ENCODE data around the gene MTERF1. TPM values are rescaled to one million over a fixed set of nuclear protein-coding genes. Genes with fewer than 3 reads are reported as not detected.
"Not testable (repeated sequence)": the region's sequence is repeated elsewhere in the genome, so short reads cannot be mapped to it uniquely, and the experiment has no call there.

The MTERF1 gene
- total and polyA plus RNA-seq, 9 of the 15 experiments (the other 6 are each of a cell fraction or from before 2014, with no cell fraction given), result 15.7 to 49.2 (median 29.1) TPM

- TF ChIP-seq GTF3C2 (IDR thresholded peaks at IDR 0.05; ENCODE audit: borderline replicate concordance, extremely low read depth, insufficient read length) (no peak), NFXL1 (CRISPR knock-in tag; IDR thresholded peaks at IDR 0.05) (no peak), ZNF316 (IDR thresholded peaks at IDR 0.05) (no peak), NCOA1 (IDR thresholded peaks at IDR 0.05; ENCODE audit: low read depth) (no peak), ZNF184 (CRISPR knock-in tag; IDR thresholded peaks at IDR 0.05) (no peak), HCFC1 (IDR thresholded peaks at IDR 0.05; ENCODE audit: low read depth, low read length) (no peak), SMC3 (conservative IDR thresholded peaks at IDR 0.05; ENCODE audit: insufficient read depth, low read depth, low read length) (no peak), GTF2E2 (tag; IDR thresholded peaks at IDR 0.05) (no peak), ERF (CRISPR knock-in tag; IDR thresholded peaks at IDR 0.05) (no peak), SREBF1 (IDR thresholded peaks at IDR 0.05; ENCODE audit: borderline replicate concordance, low read depth, low read length) (no peak)
These were observed 15.0 kb downstream of the MTERF1 start (continued) for GRCh38 chr7:91865511-91865910.

- FAIRE-seq, result not testable (repeated sequence)
These were observed 15.9 kb downstream of the MTERF1 start for GRCh38 chr7:91864604-91865003.

More at GRCh38 chr7:91864604-91865003, 15.9 kb downstream of the MTERF1 start:
- BruUV-seq (replicated peaks); in situ Hi-C loops (cut with MboI); H3K9me1 ChIP-seq (ENCODE audit: control insufficient read depth, insufficient read depth, low read length); H3K9ac ChIP-seq (ENCODE audit: insufficient read depth in 1 of 2, low read depth in 2 of 2, low read length in 2 of 2); H3K27ac ChIP-seq (ENCODE audit: extremely low read depth, low read depth, low read length); ATAC-seq; H4K20me1 ChIP-seq (replicated peaks; ENCODE audit: control insufficient read depth, insufficient read depth, low read length); H2AFZ ChIP-seq (ENCODE audit: low read depth, low read length); DNase-seq (ENCODE audit: extremely low read depth in 1 of 4, low spot score in 3 of 4); H3K4me1 ChIP-seq (replicated peaks in 1 of 2; ENCODE audit: control insufficient read depth in 2 of 2, insufficient read depth in 2 of 2, low read length in 2 of 2); H3K4me3 ChIP-seq; H3K36me3 ChIP-seq (ENCODE audit: control insufficient read depth, insufficient read depth, low read length); H3K4me2 ChIP-seq (ENCODE audit: insufficient read depth, low read length); H3K9me3 ChIP-seq (replicated peaks; ENCODE audit: control insufficient read depth, insufficient read depth, low read depth, low read length); H3K27me3 ChIP-seq (ENCODE audit: control insufficient read depth in 2 of 2, insufficient read depth in 2 of 2, low read length in 2 of 2); H3K79me2 ChIP-seq (ENCODE audit: control insufficient read depth, insufficient read depth, low read length): not testable (repeated sequence)
- POLR2A ChIA-PET, result interaction anchor here (0.7 kb wide), 1 partner anchor 29 kb away, joined by 5 read pairs; no protein-coding TSS in a partner anchor
- intact Hi-C loops (cut with micrococcal nuclease), result loop anchor here (10.0 kb wide), 1 partner anchor 600 kb away; the partner anchor contains the start of gene FZD1
- TF ChIP-seq RBM25 (IDR thresholded peaks at IDR 0.05; ENCODE audit: low read depth, low read length, severe bottlenecking) (peak; percentile 14), ZNF146 (CRISPR knock-in tag; IDR thresholded peaks at IDR 0.05; ENCODE audit: unreplicated experiment) (peak; percentile 60)
- CTCF ChIA-PET (ENCODE audit: low intra/inter-chr PET ratio), result interaction anchor here (0.5 kb wide), 1 partner anchor 1099 kb away, joined by 3 read pairs; no protein-coding TSS in a partner anchor

Measured in K562 (cell line).